Neural cell (in vitro differentiated cells): ENCODE data around the gene MED15. TPM values are rescaled to one million over a fixed set of nuclear protein-coding genes. Genes with fewer than 3 reads are reported as not detected.

ENCODE experiments used
- H2AFZ ChIP-seq: fragments of 200-600, 300-800 bp; sonication (generic), shearing (Covaris generic); 2 replicates; pipeline ENCODE4 v1.6.0; 2014; ENCODE audit warnings: low read depth, mild to moderate bottlenecking, antibody characterized with exemption, low read length, moderate library complexity
- H3F3A ChIP-seq: fragments of 200-600 bp; shearing (Covaris generic); 2 replicates; pipeline ENCODE4 v1.6.1; 2016; ENCODE audit warnings: mild to moderate bottlenecking, moderate library complexity, mixed read lengths, antibody characterized with exemption, low read length; ENCODE audit not compliant: insufficient read depth, poor library complexity, severe bottlenecking
- H3K27ac ChIP-seq: fragments of 200-600, 300-800 bp; sonication (generic), shearing (Covaris generic); 2 replicates; pipeline ENCODE4 v1.5.1; 2014; ENCODE audit warnings: mild to moderate bottlenecking, low read length, moderate library complexity
- H3K27me3 ChIP-seq: fragments of 300-800, 200-600 bp; sonication (generic), shearing (Covaris generic); 2 replicates; pipeline ENCODE4 v1.6.0; 2014; ENCODE audit warnings: mild to moderate bottlenecking, low read depth, low read length, moderate library complexity; ENCODE audit not compliant: insufficient read depth
- H3K36me3 ChIP-seq: fragments of 300-800, 200-600 bp; sonication (generic), shearing (Covaris generic); 2 replicates; pipeline ENCODE4 v1.5.1; 2014; ENCODE audit warnings: mild to moderate bottlenecking, antibody characterized with exemption, low read length, moderate library complexity; ENCODE audit not compliant: insufficient read depth
- H3K4me2 ChIP-seq: fragments of 300-800, 200-600 bp; sonication (generic), shearing (Covaris generic); 2 replicates; pipeline ENCODE4 v1.6.0; 2014; ENCODE audit warnings: mild to moderate bottlenecking, low read length
- H3K4me3 ChIP-seq: fragments of 300-800, 200-600 bp; sonication (generic), shearing (Covaris generic); 2 replicates; pipeline ENCODE4 v1.5.1; 2014; ENCODE audit warnings: mild to moderate bottlenecking, low read length, moderate library complexity
- H3K79me2 ChIP-seq: fragments of 200-600 bp; shearing (Covaris generic); replicated peaks from 2 replicates; pipeline ENCODE4 v1.6.0; 2014; ENCODE audit warnings: mild to moderate bottlenecking, low read length, moderate library complexity; ENCODE audit not compliant: insufficient read depth
- H3K9ac ChIP-seq: fragments of 300-800, 200-600 bp; sonication (generic), shearing (Covaris generic); 2 replicates; pipeline ENCODE4 v1.6.1; 2016; ENCODE audit warnings: mild to moderate bottlenecking, low read length, mixed read lengths
- H3K9me2 ChIP-seq: fragments of 200-600 bp; shearing (Covaris generic); 2 replicates; pipeline ENCODE4 v1.6.1; 2016; ENCODE audit warnings: mild to moderate bottlenecking, low read length, mixed read lengths; ENCODE audit not compliant: insufficient read depth
- H3K9me3 ChIP-seq: fragments of 200-600, 300-800 bp; sonication (generic), shearing (Covaris generic); 2 replicates; pipeline ENCODE4 v1.6.1; 2016; ENCODE audit warnings: mild to moderate bottlenecking, mixed run types, low read length, moderate library complexity, mixed read lengths
- H4K20me1 ChIP-seq: fragments of 200-600 bp; shearing (Covaris generic); 2 replicates; pipeline ENCODE4 v1.6.1; 2016; ENCODE audit warnings: mild to moderate bottlenecking, mixed run types; ENCODE audit not compliant: insufficient read depth
- EP300 ChIP-seq: fragments of 450-650 bp; conservative IDR thresholded peaks from 2 replicates; pipeline ENCODE4 v1.6.1; 2014; ENCODE audit warnings: antibody characterized with exemption, mild to moderate bottlenecking, moderate library complexity; ENCODE audit not compliant: poor library complexity, severe bottlenecking
- EZH2 ChIP-seq: fragments of 200-600, 300-800 bp; shearing (Covaris generic), sonication (generic); IDR thresholded peaks from 2 replicates; pipeline ENCODE4 v1.6.1; 2014; ENCODE audit warnings: antibody characterized with exemption, low read length, borderline replicate concordance, mild to moderate bottlenecking; ENCODE audit not compliant: insufficient read depth, poor library complexity, severe bottlenecking
- MXI1 ChIP-seq: fragments of 450-650 bp; conservative IDR thresholded peaks from 2 replicates; pipeline ENCODE4 v1.6.1; 2014; ENCODE audit warnings: antibody characterized with exemption, mild to moderate bottlenecking; ENCODE audit not compliant: poor library complexity, severe bottlenecking
- POLR2AphosphoS5 ChIP-seq: IDR thresholded peaks from 2 replicates; pipeline ENCODE4 v1.6.1; 2012
- RAD21 ChIP-seq: fragments of 450-650 bp; conservative IDR thresholded peaks from 2 replicates; pipeline ENCODE4 v1.6.1; 2014; ENCODE audit warnings: antibody characterized with exemption, mild to moderate bottlenecking, moderate library complexity
- REST ChIP-seq: IDR thresholded peaks from 2 replicates; pipeline ENCODE4 v1.6.1; 2012; ENCODE audit warnings: borderline replicate concordance
- SMC3 ChIP-seq: fragments of 450-650 bp; conservative IDR thresholded peaks from 2 replicates; pipeline ENCODE4 v1.6.1; 2014; ENCODE audit warnings: antibody characterized with exemption, mild to moderate bottlenecking, moderate library complexity; ENCODE audit not compliant: poor library complexity
- TAF1 ChIP-seq: IDR thresholded peaks from 2 replicates; pipeline ENCODE4 v1.6.1; 2012; ENCODE audit warnings: low read depth
- polyA plus RNA-seq: library from polyadenylated mRNA; depleted of rRNA; stranded (reverse); fragments of >200 nt; gene quantifications from 2 replicates; pipeline ENCODE4 v1.2.3, GENCODE V29; 2014
- TF ChIP-seq, protein P1 (sequence below): fragments of 450-650 bp; IDR thresholded peaks from 2 replicates; pipeline ENCODE4 v1.5.1; 2014; ENCODE audit warnings: antibody characterized with exemption, mild to moderate bottlenecking, moderate library complexity; ENCODE audit not compliant: poor library complexity, severe bottlenecking

MED15 gene
- polyA plus RNA-seq, 1 donor from 2014 or later: 13.2 TPM

DNA sequence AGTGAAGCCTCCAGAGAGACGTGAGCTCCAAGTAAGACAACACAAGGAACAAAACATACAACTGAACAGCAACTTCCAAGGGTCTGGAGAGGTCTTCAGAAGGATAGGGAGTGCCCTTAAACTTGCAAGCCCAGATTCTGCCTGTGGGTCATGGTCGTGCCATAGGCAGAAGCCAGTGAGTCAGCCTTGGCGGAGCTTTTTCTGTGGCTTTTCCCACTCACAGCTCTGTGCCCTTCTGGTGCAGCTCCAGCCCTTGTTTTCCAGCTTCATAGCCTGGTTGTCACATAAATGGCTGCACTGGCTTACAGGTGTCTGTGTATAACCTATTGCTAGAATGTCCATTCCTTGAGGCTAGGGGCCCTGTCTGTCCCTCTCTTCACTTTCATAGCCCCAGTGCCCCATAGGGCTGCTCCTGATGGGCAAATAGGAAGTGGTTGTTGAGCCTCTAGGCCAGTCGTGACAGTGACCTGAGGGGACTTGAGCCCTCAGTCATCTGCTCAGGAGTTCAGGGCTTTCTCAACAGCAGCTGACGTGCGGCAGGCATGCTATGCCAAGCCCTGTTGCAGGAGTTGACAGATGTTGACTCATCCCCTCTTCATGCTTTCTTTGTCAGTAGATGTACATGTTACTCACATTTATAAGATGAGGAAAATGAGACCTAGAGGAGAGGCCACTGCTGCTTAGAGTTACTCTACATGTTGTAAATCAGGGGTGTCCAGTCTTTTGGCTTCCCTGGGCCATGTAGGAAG, 7.4 kb downstream of the MED15 start:
- Histone ChIP-seq H3K36me3 (no peaks in the 10 kb centered on the region), H3K27me3 (no peaks in the 10 kb centered on the region), H3K79me2 (peaks cover 44% of the 10 kb centered on the region), H3K9me3 (no peaks in the 10 kb centered on the region), H3K9me2 (no peaks in the 10 kb centered on the region), H3K4me3 (no peak overlapping the region), H3F3A (no peaks in the 10 kb centered on the region), H3K9ac (no peak overlapping the region), H3K27ac (no peak overlapping the region), H2AFZ (no peak overlapping the region), H3K4me2 (no peak overlapping the region), H4K20me1 (no peaks in the 10 kb centered on the region)
- TF ChIP-seq, protein P1, sequence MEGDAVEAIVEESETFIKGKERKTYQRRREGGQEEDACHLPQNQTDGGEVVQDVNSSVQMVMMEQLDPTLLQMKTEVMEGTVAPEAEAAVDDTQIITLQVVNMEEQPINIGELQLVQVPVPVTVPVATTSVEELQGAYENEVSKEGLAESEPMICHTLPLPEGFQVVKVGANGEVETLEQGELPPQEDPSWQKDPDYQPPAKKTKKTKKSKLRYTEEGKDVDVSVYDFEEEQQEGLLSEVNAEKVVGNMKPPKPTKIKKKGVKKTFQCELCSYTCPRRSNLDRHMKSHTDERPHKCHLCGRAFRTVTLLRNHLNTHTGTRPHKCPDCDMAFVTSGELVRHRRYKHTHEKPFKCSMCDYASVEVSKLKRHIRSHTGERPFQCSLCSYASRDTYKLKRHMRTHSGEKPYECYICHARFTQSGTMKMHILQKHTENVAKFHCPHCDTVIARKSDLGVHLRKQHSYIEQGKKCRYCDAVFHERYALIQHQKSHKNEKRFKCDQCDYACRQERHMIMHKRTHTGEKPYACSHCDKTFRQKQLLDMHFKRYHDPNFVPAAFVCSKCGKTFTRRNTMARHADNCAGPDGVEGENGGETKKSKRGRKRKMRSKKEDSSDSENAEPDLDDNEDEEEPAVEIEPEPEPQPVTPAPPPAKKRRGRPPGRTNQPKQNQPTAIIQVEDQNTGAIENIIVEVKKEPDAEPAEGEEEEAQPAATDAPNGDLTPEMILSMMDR: no peak
- TF ChIP-seq EP300 (no peak), RAD21 (no peak)

GRCh38 chr22:20516399-20516798, 9.0 kb downstream of the MED15 start:
- Histone ChIP-seq H3K36me3 (no peaks in the 10 kb centered on the region), H3K9me2 (no peaks in the 10 kb centered on the region), H3K79me2 (peaks cover 30% of the 10 kb centered on the region), H3K9me3 (no peaks in the 10 kb centered on the region), H3K4me3 (no peak overlapping the region), H4K20me1 (no peaks in the 10 kb centered on the region), H3K27me3 (no peaks in the 10 kb centered on the region), H3K27ac (no peak overlapping the region), H3K9ac (no peak overlapping the region), H3F3A (no peaks in the 10 kb centered on the region), H3K4me2 (no peak overlapping the region), H2AFZ (no peak overlapping the region)
- TF ChIP-seq POLR2AphosphoS5 (no peak), TAF1 (no peak), EZH2 (no peak), EP300 (no peak), RAD21 (no peak), MXI1 (no peak), REST (no peak), SMC3 (no peak)
- TF ChIP-seq, protein P1: no peak
